ELR (cell line): Measurements from ENCODE around the gene PSTK.

Source experiments
- DNase-seq: peaks from one replicate; pipeline ENCODE4 v3.0.0-alpha.2; 2015; ENCODE audit warnings: low read depth

Gene PSTK

GRCh38 chr10:122980209-122981065 is at the start of gene PSTK:
PSTK (plus strand) TSS chr10:122980401; CDS start chr10:122980480, 79 bp downstream.
- peak; percentile 92 for DNase-seq

DNA sequence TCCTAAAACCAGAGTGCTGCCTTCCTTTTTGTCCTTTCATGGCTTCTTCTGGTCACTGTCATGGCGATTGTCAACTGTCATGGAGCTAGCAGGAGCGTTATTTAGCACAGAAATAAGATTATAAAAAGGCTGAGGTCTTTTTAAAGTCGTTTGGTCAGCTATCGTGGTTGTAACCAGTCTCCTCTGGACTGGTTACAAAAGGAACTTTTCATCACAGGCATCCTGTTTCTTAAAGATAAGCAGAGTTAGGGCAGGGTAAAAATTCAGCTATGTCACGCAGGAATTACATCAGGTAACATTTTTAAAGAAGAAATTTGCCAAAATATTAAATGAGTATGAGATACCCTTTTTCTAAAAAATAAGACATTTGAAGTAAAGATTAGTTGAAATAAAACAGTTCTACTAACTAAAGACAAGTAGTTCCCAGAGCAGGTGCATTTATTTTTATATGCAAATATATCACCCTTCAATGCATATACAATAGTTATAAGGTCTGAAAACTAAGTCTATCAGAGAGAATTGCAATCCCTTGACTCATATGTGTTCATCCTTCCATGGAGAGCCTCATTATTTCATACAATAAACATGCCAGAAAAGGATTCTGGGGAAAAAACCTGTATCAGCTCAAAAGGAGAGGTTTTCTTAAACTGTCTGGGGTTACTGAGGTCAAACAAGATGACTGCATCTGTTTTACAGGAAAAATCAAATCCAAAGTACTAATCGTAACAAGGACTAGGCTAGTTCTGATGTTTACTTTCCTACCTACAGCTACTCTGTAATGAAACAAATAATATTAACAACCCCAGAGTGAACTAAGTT is 48.9 kb upstream of the PSTK start:
- peak; percentile 24 for DNase-seq

- no peak for DNase-seq
These were observed 40.9 kb upstream of the PSTK start for GRCh38 chr10:122939133-122939855.

- DNase-seq = peak; percentile 62
These were observed 40.2 kb upstream of the PSTK start for GRCh38 chr10:122939856-122940543.

DNA sequence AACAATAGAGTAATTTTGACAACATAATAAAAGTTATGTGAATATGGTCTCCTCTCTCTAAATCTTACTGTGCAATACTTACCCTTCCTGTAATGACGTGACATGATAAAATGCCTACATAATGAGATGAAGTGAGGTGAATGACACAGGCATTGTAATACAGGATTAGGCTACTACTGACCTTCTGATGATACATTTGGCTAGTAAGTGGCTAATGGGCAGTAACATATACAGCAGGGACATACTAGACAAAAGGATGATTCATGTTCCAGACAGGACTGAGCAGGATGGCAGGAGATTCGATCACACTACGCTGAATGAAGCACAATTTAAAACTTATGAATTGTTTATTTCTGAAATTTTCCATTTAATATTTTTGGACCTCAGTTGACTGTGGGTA is 30.9 kb upstream of the PSTK start:
- DNase-seq = no peak

- peak; percentile 98 for DNase-seq
These were observed 26.1 kb upstream of the PSTK start, which contains the start of gene C10orf88 for GRCh38 chr10:122953902-122954730. C10orf88 (minus strand) TSS chr10:122954227; CDS start chr10:122954178, 49 bp downstream.

GRCh38 chr10:122954731-122955050 is 25.5 kb upstream of the PSTK start:
- DNase-seq = no peak

DNA sequence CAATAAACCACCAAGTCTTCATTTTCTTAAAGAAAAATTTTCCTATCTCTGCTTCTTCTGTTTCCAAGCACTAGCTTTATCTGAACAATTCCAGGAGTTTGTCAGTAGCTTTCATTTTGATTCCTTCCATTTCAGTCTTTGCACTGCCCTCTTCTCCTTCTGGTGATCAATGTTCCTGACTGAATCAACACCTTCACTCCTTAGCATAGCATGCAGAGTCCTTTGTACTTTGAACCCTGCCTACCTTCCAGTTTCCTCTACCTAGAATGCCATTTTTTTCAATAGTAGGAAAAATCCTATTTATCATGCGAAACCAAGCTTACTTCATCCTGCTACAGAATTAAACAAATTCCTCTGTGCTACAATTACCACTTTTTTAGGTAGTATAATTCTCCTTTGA is 24.3 kb upstream of the PSTK start:
- no peak for DNase-seq

DNA sequence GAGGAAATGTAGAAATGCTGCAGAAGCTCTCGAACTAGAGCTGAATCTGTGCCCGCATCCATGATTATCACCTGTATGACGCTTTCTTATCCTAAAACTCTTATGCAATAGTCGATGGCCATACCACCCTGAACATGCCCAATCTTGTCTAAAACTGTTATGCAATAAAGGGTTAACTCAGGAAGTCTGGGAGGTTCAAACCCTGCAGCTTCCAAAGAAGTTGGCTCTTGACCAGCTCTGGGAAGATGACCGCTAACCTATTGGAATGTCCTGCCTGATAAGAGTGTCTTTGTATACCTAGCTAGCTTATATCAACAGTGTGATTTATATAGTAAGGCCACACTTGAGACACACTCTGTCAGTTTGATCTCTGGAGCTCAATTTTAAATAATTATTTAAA is 22.7 kb upstream of the PSTK start:
- DNase-seq = no peak

GRCh38 chr10:122962405-122962804 is 17.8 kb upstream of the PSTK start:
- no peak for DNase-seq

DNA sequence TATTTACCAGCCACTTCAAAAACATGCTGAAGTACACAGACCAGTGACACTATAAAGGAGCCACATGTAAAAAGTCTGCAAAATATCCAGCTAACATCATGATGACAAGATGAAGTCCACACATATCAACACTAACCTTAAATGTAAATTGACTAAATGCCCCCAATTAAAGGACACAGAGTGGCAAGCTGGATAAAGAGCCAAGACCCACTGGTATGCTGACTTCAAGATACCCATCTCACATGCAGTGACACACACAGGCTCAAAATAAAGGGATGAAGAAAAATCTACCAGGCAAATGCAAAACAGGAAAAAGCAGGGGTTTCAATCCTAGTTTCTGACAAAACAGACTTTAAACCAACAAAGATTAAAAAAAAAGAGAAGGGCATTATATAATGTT is 13.3 kb upstream of the PSTK start:
- DNase-seq = no peak

DNA sequence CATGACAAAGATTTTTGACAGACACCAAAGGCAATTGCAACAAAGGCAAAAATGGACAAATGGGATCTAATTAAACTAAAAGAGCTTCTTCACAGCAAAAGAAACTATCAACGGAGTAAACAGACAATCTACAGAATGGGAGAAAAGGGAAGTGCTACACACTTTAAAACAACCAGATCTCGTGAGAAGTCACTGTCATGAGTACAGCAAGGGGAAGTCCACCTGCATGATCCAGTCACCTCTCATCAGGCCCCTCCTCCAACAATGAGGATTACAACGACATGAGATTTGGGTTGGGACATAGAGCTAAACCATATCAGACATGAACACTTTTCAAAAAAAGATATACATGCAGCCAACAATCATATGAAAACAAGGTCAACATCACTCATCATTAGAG is 11.5 kb upstream of the PSTK start:
- DNase-seq = no peak

GRCh38 chr10:122974023-122974422 is 6.2 kb upstream of the PSTK start:
- DNase-seq = no peak

DNA sequence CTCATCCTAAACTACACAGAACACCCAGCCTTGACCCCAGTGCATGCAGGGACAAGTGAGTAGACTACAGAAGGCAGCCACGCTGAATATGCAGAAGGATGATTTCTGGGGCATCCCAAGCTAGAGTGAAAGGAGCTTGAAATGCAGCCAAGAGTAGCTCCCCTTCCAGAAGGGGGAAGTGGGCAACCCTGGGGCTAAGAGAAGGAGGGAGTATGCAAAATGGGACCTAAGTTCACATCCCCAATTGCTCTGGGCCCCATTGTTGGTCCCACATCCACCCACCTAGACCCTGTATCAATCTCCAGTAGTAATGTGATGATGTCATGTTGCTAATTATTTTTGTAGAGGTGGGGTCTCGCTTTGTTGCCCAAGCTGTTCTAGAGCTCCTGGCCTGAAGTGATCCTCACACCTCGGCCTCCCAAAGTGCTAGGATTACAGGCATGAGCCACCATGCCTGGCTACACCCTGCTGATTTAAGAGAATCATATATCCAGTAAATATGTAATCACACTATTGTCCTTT is 5.6 kb upstream of the PSTK start:
- no peak for DNase-seq

GRCh38 chr10:122981066-122981464 is 864 bp downstream of the PSTK start:
- peak; percentile 71 for DNase-seq

DNA sequence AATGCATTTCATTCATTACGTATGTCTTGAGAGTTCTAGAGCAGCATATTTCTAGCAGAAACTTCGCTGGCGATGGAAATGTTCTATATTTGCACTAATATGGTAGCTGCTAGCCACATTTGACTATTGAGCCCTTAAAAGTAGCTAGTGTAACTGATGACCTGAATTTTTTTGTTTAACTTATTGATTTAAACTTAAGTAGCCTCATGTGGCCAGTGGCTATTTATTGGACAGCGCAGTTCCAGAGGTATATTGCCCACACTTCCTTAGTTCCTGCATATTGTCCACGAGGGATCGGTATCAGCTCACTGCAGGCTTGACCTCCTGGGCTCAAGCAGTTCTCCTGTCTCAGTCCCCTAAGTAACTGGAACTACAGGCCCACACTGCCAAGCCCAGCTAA is 3.7 kb downstream of the PSTK start:
- no peak for DNase-seq

DNA sequence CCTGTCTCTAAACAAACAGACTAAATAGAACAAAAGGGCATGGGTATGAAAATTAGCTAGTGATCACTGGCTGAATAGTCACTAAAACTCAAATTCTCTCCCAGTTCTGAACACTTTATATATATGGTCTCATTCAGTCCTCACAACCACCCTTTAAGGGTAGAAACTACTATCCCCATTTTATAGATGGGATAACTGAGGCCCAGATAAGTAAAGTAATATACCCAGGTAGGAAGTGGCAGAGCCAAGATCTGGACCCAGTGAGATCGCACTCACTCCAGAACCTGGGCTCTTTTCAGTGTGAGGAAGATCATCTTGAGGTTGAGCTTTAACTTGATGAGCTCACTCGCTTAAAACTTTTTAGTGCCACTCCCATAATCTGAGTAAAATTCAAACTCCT is 4.5 kb downstream of the PSTK start:
- DNase-seq = no peak

DNA sequence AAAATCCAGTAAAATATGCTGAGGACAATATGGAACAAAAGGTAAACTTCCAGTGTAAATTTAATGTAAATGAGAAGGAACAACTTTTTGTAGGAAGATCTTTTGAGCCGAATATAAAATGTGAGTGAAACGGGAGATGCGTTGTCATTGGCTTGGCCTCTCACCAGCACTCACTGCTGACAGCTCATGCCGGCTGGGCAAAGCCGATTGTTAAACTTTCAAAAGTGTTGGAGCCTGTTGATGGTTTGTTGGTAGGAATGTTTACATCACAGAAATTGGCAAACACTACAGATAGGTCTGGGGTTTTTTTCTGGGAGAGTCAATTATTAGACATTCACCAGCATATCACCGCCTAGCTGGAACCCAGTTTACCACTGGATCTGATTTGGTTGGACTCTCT is 6.1 kb downstream of the PSTK start:
- no peak for DNase-seq

- DNase-seq = no peak
These were observed 8.3 kb downstream of the PSTK start for GRCh38 chr10:122988501-122988900.

DNA sequence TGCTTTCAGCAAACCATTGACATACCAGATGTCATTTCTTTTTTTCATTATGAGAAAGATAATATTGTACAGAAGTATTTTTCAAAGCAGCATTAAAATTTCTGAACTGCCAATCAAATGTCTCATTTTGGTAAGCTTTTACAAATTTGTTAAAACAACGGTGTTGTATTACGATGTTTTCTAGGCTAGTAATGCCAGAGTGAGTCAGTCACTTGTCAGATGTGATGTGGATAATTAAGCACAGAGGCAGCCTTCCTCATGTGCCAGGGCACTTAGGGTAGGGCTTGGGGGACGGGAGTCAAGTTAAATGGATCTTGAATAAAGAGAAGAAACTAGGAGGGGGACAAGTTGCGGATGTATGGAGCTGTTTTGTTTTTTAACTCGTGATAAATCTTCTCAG is 10.1 kb downstream of the PSTK start:
- peak; percentile 16 for DNase-seq
